HG02623 (cell line): ENCODE measurements around the gene MRPL14.
"Not testable (repeated sequence)": the region's sequence is repeated elsewhere in the genome, so short reads cannot be mapped to it uniquely, and the experiment has no call there.

ENCODE experiments used
- ATAC-seq: cut with Tn5 transposase; IDR thresholded peaks from one replicate; pipeline ENCODE4 v1.9.1; 2021; ENCODE audit warnings: moderate library complexity; ENCODE audit not compliant: unreplicated experiment

MRPL14 gene

GRCh38 chr6:44150317-44150917 lies 23.2 kb upstream of the MRPL14 start:
- ATAC-seq: no peak

GRCh38 chr6:44149369-44150012 lies 22.2 kb upstream of the MRPL14 start:
- no peak for ATAC-seq

- ATAC-seq: no peak
Measured at GRCh38 chr6:44148306-44148705, 21.1 kb upstream of the MRPL14 start.

- ATAC-seq: no peak
Measured at GRCh38 chr6:44147256-44147655, 20.0 kb upstream of the MRPL14 start.

- ATAC-seq: no peak
Measured at GRCh38 chr6:44146685-44147084, 19.4 kb upstream of the MRPL14 start.

- no peak for ATAC-seq
Measured at GRCh38 chr6:44145839-44146238, 18.6 kb upstream of the MRPL14 start.

- not testable (repeated sequence) for ATAC-seq
Measured at GRCh38 chr6:44144536-44144935, 17.3 kb upstream of the MRPL14 start.

- ATAC-seq: no peak
Measured at GRCh38 chr6:44143731-44144130, 16.5 kb upstream of the MRPL14 start.

- no peak for ATAC-seq
Measured at GRCh38 chr6:44142835-44143234, 15.6 kb upstream of the MRPL14 start.

GRCh38 chr6:44139351-44139743 lies 12.1 kb upstream of the MRPL14 start:
- ATAC-seq: no peak

- no peak for ATAC-seq
Measured at GRCh38 chr6:44138717-44139350, 11.6 kb upstream of the MRPL14 start.

- no peak for ATAC-seq
Measured at GRCh38 chr6:44135875-44136274, 8.6 kb upstream of the MRPL14 start.

- no peak for ATAC-seq
Measured at GRCh38 chr6:44135173-44135758, 8.0 kb upstream of the MRPL14 start.

- ATAC-seq: no peak
Measured at GRCh38 chr6:44133981-44134711, 6.9 kb upstream of the MRPL14 start.

- ATAC-seq: no peak
Measured at GRCh38 chr6:44133003-44133931, 6.0 kb upstream of the MRPL14 start.

GRCh38 chr6:44132476-44132875 lies 5.2 kb upstream of the MRPL14 start:
- no peak for ATAC-seq

GRCh38 chr6:44131892-44132291 lies 4.6 kb upstream of the MRPL14 start:
- no peak for ATAC-seq

GRCh38 chr6:44129841-44130322 lies 2.6 kb upstream of the MRPL14 start:
- ATAC-seq: no peak

- ATAC-seq: no peak
Measured at GRCh38 chr6:44128020-44128917, 1.0 kb upstream of the MRPL14 start.
